GM19467 (cell line): ENCODE results near the gene COG4.

ENCODE experiments used
- ATAC-seq: cut with Tn5 transposase; IDR thresholded peaks from one replicate; pipeline ENCODE4 v1.9.1; 2021; ENCODE audit warnings: mild to moderate bottlenecking, moderate library complexity; ENCODE audit not compliant: unreplicated experiment

The COG4 gene

GRCh38 chr16:70434484-70435260 lies 88.7 kb downstream of the COG4 start:
- ATAC-seq, result no peak

GRCh38 chr16:70433458-70434103 lies 89.8 kb downstream of the COG4 start:
- no peak for ATAC-seq

GRCh38 chr16:70432723-70433457 lies 90.5 kb downstream of the COG4 start:
- peak; percentile 24 for ATAC-seq

GRCh38 chr16:70432356-70432722 lies 91.0 kb downstream of the COG4 start:
- ATAC-seq, result no peak

GRCh38 chr16:70430667-70431536 lies 92.5 kb downstream of the COG4 start:
- ATAC-seq, result peak; percentile 39
